ENCODE results near the gene C8B.

DNA sequence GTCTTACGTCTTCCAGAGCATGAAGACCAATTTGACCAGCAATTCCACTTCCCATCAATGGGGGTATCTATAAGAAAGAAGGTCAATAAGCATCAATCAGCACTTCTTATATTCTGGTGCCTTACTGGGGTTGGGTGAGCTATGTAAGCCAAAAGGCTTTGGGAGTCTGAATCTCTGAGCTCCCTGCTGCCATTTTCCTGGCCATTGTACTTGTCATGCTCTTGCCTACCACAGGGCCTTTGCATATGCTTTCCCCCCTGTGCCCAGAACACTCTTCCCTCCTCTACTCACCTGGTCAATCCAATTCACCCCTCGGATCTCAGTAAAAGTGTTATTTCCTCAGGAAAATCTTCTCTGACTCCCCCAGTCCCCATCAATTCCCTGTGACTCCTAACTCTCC lies 36.3 kb downstream of the C8B start:
- no peak for TF ChIP-seq POLR2A (IDR thresholded peaks at IDR 0.05)
- TF ChIP-seq, protein P1, sequence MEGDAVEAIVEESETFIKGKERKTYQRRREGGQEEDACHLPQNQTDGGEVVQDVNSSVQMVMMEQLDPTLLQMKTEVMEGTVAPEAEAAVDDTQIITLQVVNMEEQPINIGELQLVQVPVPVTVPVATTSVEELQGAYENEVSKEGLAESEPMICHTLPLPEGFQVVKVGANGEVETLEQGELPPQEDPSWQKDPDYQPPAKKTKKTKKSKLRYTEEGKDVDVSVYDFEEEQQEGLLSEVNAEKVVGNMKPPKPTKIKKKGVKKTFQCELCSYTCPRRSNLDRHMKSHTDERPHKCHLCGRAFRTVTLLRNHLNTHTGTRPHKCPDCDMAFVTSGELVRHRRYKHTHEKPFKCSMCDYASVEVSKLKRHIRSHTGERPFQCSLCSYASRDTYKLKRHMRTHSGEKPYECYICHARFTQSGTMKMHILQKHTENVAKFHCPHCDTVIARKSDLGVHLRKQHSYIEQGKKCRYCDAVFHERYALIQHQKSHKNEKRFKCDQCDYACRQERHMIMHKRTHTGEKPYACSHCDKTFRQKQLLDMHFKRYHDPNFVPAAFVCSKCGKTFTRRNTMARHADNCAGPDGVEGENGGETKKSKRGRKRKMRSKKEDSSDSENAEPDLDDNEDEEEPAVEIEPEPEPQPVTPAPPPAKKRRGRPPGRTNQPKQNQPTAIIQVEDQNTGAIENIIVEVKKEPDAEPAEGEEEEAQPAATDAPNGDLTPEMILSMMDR (IDR thresholded peaks at IDR 0.05) = no peak

Data from testis (tissue), 2 donors.